Retina (tissue), 1 donor: Measurements from ENCODE around the gene MOCS3.
"Not testable (repeated sequence)": the region's sequence is repeated elsewhere in the genome, so short reads cannot be mapped to it uniquely, and the experiment has no call there.

ENCODE experiments used
- DNase-seq: peaks from one replicate; pipeline ENCODE4 v3.0.0-alpha.2; 2016

MOCS3 gene

DNA sequence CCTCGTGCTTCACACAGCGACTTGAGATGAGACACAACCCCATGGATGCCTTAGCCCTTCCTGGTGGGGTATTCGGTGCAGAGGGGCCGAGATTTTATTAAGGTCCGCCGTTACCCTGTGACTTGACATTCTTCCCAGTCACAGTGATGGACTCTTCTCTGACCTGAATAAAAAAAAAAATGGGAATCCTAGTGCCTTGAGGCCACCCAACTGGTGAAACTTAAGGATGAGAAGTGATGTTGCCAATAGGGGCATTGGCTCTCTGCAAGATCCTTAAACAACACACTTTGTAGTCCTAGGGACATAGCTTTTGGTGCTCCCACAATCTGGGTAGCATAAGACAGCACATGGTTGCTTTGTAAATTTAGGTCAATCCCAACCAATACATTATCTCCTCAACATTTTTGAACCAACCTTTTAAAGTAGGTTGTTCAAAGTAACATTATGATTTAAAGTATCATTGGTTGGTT lies 26.6 kb upstream of the MOCS3 start:
- DNase-seq, result no peak

DNA sequence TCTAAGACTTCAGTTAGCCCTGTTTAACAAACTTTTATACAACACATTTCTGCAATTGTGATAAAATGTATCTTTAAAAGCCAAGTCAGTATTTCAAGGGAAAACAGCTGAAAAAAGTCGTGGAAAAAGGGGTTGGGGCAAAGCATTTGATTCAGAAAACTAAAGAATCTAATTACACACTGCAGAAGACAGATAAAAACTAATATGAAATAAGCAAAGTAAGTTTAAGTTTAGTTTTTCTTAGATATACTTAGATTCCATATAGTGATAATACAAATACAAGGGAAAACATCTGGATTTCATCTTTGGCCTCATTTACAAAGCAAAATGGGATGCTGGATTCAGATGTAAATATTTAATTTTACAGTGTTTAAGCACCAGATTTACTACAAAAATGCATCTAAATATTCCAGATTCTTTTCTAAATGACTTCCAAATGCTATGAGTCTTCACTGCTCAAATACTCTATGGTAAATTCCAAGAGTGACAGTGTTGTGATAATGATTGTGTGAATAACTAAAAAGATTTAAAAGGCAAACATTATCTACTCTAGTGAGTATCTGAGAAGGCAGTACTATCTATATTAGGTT lies 25.8 kb upstream of the MOCS3 start:
- no peak for DNase-seq

DNA sequence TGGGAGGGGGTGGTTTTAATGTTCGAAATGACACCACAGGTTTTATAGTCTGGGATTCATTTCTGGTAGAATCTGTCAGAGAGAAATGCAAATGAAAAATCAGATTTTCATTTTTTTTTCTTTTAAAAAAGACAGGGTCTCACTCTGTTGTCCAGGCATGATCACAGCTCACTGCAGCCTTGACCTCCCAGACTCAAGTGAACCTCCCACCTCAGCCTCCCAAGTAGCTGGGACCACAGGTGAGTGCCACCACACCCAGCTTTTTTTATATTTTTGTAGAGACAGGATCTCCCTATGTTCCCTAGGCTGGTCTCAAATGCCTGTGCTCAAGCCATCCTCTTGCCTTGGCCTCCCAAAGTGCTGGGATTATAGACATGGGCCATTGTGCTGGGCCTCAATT lies 25.0 kb upstream of the MOCS3 start:
- no peak for DNase-seq

DNA sequence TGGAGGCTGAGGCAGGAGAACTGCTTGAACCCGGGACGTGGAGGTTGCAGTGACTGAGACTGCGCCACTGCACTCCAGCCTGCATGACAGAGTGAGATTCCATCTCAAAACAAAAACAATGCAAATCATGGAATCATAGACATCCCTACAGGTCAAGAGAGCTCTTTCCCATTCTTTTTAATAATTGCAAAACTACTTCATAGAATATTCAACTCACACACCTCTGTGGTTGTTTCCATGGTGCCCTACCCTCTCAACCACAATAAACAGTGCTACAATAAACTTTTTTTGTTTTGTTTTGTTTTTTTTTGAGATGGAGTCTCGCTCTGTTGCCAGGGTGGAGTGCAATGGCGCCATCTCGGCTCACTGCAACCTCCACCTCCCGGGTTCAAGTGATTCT lies 15.5 kb upstream of the MOCS3 start:
- no peak for DNase-seq

DNA sequence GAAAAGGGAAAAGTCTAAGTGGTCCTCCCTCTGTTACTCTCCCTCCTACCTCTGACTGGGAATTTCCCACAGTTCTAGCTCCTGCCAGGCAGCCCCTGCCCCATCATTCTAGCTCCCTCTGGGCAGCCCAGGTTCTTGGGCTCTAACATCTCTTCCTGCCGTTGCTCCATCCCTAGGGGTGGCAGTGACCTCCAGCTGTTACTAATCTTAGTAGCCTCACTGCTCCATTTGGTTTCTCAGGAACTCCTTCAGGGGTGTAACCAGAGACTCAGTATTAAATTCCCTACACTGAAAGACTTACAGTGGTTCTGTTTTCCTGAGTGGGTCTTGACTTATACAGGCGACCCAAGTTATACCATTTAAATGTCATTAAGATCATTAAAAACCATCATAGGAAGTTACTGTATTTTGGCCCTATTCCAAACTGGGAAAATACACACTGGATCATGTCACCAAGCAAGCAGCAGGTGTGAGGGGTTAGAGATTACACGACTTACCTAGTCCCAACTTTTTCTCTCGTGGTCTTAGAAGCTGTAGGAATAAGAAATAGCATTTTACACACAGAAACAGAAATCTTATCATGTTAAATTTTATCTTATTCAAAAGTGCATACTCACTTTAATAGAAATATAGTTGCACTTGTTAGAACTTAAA lies 10.4 kb upstream of the MOCS3 start:
- DNase-seq, result no peak

DNA sequence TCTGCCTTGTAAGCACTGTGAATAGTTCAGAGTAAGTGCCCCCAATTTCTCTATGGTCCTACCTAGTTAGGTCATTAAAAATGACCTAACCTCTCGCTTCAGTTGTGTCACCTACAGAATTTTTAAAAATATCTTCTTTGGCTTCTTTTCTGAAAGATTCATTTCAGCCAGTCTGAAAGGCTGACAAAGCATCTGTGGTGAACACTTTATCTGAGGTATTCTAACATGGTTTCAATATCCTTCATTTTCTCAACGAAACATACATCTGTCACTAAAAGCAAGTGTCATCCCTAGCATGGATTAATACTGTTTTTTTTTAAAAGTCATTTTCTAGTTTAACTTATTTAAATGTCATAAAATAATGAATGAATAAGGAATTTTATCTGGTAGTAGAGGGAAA lies 5.4 kb upstream of the MOCS3 start:
- no peak for DNase-seq

DNA sequence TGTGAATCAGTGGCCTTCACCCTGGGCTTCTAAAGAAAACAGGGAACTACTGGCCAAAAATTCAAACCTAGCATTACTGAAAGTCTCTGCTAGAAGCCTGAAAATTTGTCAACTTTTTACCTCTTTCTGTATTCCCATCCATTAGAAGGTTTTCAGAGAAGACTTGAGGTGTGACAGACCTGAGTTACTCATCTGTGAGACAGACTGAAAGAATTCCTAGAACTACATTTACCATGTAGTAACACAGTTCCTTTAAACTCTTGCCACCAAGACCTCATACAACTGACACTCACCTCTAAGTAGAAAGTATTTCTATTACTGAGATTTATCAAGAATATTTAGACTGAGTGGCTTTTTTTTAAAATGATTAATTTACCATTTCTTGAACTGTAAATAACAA lies 4.8 kb upstream of the MOCS3 start:
- no peak for DNase-seq

DNA sequence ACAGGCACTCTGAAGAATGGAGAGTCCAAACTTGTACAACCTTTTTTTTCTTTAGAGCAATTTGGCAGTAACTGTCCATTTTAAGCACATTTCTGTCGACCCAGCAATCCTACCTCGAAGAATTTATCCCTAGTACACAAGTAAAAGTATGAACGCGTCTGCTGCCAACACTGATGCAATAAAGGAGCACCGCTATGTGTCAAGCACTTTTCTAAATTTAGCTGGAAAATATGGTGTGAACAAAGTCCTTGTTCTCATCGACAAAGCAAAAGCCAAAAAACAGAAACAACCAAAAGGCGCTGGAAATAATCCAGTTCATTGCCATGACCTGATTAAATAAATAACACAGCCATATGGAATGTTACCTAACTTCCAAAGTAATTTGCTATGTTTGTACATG lies 1.3 kb upstream of the MOCS3 start:
- no peak for DNase-seq

DNA sequence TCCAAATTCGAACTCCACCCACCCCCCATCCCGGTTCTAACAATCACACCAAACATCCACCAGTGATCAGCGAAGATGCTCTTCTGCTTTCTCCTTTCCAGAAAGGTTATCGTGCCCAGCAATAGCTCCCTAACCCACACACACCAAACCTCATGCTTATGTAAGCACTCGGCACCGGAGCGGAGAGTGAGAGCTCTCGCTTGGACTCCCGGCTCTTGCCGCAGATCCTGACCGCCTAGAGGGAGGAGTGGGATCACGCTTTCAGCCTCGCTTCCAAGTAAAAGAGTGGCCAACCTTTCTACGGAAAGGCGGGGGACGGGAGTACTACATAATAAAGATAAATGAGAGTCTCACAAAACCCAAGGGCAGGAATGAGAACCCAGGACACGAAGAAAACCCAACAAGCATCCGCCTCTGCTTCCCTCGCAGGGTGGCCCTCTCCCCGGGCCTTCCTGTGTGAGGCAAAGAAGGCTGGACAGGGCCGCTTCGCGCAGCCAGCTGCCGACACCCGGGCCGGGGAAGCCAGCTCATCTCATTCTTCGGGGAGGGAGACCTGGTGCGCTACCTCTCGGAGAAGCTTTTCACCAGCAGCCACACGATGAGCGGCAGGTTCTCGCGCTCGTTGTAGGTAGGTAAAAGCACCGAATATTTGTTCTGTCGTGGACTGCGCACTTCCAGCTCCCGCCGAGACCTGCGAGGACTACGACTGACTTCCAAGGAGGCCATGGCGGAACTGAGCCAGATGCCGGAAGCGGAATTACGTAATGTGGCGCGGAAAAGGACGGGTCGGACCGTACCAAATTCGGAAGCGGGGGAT lies 612 bp upstream of the MOCS3 start, which contains the start of gene DPM1:
Gene DPM1, minus strand, starts transcription at position 735 of the 817 bp plus-strand sequence. Its CDS starts 9 bp downstream, at position 726.
- DNase-seq, result peak; percentile 96

DNA sequence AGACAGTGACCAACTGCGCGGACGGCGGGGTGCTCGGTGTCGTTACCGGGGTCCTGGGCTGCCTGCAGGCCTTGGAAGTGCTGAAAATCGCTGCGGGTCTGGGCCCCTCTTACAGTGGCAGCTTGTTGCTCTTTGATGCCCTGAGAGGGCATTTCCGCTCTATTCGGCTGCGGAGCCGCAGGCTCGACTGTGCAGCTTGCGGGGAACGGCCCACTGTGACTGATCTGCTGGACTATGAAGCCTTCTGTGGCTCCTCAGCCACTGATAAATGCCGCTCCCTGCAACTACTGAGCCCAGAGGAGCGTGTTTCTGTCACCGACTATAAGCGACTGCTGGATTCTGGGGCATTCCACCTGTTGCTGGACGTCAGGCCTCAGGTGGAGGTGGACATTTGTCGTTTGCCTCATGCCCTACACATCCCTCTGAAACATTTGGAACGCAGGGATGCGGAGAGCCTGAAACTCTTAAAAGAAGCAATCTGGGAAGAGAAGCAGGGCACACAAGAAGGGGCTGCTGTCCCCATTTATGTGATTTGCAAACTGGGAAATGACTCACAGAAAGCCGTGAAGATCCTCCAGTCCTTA lies 1.0 kb downstream of the MOCS3 start:
- DNase-seq, result no peak

DNA sequence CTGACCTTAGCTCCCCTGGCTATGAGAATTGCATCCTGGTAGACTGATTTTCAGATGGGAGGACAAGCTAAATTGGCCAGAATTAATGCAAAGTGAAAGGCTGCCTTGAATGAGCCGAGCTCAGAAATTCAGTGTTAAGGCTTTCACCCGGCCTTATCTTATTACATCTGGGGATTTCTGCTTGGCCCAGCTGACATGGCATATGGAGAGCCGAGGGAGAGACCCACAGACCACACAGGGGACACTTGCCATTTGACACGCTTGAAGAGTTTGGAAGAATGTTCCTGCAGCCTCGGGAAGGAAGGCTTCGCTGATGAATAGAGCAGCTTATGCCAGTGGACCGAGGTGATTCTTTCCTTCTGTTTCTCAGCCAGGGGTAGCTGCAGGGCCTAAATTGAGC lies 9.0 kb downstream of the MOCS3 start:
- DNase-seq, result peak; percentile 91

DNA sequence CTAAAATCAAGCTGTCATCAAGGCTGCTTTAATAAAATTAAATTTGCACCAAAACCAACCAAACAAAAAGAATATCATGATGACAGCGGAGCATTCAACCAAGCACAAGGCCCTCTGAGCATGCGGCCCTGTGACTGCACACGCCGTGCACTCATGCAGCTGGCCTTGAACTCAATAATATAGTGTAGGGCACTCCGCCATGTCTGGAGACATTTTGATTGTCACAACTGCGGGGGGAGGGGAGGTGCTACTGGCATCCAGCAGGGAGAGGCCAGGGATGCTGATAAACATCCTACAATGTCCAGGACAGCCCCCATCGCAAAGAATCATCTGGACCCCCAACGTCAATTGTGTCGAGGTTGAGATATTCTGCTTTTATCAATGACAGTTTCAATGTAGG lies 9.7 kb downstream of the MOCS3 start:
- DNase-seq, result peak; percentile 69

DNA sequence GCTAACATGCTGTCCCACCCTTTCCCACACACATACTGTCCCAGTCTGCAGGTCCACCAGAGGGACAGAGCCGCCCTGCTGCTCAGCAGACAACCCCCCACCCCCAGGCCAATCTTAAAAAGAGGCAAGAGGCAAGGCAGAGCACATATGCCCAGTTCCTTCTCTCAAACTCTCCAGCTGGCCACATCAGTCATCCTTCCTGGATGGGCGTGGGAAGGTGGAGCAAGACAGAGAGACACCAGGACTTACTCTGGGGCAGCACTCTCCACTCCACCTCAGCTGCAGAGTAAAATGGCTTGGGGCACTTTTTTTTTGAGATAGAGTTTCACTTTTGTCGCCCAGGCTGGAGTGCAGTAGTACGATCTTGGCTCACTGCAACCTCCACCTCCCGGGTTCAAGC lies 10.8 kb downstream of the MOCS3 start:
- no peak for DNase-seq

DNA sequence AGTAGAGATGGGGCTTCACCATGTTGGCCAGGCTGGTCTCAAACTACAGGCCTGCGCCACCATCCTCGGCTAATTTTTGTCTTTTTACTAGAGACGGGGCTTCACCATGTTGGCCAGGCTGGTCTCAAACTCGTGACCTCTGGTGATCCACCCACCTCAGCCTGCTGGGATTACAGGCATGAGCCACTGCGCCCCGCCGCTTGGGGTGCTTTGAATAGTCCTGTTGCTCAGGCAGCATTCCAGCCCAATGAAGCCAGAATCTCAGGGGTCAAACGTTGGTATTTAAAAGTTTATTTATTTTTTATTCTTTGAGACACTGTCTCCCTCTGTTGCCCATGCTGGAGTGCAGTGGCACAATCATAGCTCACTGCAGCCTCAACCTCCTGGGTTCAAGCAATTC lies 11.3 kb downstream of the MOCS3 start:
- no peak for DNase-seq

DNA sequence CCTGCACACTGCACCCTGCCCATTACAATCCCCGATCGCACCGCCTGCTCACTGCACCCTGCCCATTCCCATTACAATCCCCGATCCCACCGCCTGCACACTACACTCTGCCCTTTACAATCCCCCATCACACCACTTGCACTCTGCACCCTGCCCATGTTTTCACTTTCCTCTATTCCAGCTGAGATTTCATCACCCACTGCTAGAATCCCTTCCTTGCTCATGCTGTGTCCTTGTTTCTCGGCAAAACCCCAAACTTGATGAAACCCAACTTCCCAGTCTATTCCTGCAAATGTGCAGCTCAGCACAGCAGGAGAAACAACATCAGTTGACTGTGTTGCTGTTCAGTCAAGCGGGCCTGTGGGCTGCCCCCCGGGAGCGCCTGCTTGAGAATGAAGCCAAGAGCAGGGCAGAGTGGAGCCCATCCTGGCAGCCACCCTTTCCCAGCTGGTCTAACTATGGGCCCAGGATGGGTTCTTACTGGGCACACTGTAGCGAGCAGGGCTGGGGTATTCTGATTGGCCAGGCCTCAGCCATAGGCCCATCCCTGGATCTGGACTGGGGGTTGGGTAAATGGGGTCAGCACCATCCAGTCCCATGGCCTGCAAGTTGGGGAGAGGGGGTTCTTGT lies 17.2 kb downstream of the MOCS3 start:
- DNase-seq, result no peak

DNA sequence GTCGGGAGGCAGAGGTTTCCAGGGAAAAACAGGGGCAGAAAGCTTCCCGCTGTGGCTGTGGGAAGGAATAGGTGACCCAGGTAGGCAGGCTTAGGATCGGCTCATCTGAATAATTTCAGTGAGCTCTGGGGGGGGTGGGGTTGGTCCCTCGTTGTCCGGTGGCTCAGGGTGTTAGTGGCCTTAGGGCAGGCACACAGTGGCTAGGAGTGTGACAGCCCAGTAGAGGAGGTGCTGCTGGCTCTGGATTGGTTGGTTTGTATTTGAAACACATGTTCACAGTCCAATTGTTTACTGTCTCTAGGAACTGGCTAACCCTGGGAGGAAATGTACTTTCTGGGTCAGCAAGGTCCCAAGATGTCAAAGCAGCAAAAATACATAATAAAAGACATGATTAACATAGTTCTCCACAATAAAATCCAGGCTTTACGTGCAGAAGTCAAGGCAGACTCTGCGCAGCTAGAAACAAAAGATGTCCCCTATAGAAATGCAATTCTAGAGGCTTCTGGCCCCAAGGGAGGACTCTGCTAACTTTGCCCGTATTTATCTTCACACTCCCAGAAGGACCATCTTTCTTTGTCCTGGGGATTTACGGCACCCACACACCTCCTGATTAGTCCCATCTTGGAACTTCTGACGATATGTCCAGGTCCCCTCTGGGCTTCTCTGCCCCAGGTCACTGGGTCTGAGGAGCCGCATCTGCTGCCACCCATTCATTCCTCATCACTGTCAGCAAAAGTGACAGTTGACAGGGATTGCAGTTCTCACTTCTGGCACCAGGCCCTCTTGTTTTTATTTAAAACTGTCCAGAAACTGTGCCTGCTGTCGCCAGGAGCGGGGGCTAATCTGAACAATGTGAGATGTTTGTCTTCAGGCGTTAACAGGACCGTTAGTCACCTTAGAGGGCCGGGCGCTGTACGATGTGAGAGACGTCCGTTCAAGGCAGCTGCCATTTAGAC lies 18.7 kb downstream of the MOCS3 start:
- DNase-seq, result peak; percentile 61

DNA sequence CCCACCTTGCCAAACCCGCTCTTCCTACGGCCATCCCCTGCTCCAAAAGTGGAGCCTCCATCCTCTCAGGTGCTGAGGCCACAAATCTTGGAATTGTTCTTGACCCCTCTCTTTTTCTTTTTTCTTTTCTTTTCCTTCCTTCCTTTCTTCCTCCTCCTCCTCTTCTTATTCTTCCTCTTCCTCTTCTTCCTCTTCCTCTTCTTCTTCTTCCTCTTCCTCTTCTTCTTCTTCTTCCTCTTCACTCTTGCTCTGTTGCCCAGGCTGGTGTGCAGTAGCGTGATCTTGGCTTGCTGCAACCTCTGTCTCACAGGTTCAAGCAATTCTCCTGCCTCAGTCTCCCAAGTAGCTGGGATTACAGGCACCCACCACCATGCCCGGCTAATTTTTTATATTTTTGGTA lies 19.9 kb downstream of the MOCS3 start:
- not testable (repeated sequence) for DNase-seq

DNA sequence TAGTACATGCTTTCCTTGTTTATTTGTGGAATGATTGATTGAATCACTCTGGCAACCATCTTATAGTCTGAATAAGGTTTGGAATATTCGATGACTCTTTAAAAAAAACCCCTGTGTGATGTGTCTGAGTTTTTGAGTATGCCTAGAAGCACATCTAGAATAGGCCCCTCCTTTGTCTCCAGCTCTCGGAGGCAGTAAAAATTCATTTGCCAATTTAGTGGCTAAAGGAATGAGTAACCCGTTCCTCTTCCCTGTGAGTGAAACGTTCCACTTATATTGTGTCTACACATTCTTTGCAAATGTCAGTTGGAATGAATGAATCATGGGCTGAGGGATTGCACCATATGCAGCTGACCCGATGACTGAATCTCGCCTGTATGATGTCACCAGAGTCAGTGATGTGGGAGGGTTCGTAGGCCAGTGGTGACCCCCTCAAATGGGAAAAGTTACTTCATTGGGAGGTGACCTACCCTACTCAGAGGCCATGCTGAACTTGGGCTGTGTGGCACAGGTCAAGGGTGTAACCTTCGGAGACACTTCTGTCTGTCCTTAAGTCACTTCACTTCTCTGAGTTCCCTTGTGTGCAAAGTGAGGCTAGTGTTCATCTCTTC lies 21.6 kb downstream of the MOCS3 start:
- DNase-seq, result no peak

DNA sequence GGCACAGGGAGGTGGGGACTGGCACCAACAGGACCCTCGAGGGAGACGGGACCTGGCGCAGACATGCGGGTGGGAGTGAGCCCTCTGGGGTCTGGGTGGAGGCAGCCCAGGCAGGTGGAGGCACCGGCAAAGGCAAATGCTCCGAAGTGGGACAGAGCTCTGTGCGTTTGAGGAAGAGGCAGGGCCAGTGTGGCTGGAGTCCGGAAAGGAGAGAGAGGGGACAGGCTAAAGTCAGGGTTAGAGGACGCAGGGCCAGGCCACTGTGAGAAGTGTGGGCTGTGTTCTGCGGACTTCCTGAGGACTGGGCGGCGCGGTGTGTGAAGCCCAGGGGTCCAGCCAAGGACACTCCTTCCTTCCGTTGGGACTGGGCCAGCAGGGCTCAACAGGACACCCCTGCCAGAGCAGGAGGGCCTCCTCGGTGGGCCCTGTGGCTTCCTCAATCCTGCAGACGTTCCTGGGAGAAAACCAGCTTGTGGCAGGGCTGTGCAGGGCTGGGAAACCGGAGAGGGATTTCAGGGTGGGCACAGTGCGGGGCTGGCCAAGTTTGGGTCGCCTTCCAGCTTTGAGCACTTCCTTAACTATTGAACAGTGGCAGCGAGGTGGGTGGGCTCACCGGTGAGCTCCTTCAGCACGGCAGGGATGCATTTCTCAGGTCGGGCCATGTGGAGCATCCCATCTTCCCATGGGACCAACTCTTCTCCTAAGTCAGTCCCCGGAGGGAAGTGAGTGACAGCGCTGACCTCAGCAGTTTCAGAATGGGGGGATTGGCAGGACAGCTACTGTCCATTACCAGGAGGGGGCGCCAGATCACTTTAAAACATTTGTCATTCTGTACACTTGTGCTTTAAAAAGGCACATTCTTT lies 22.5 kb downstream of the MOCS3 start:
- DNase-seq, result peak; percentile 67

DNA sequence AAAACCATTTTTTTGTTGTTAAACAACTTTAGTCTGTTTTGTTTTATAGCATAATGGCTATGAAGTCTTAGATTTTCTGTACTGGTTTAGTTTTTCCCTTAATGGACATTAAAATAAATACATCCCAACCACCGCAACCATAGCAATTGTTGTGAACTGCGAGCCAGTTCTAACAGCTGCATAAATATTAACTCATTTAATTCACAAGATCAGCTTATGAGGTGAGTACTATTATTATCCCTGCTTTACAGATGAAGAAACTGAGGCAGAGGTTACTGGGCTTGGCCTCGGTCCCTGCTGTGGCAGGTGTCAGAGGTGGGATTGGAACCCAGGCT lies 23.1 kb downstream of the MOCS3 start:
- no peak for DNase-seq

DNA sequence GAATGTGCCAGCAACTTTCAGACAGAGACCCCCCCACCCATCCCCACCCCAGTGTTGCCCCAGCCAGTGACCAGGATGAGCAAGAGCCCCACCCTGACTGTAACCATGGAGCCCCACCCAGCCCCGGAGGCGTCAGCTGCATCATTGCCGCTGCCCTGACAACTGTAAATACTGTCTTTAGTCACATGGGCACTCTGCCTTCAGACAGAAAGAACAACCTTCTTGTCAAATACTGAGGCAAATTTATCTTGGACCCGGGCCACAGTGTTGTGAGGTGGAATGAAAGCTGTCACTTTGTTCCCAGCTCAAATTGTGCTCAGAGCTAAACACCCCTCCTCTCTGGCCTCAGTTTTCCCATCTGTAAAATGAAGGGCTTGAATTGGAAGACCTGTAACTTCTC lies 23.7 kb downstream of the MOCS3 start:
- no peak for DNase-seq
